ENCODE measurements around the gene LCN10. TPM values are rescaled to one million over a fixed set of nuclear protein-coding genes. Genes with fewer than 3 reads are reported as not detected.
A peak's percentile ranks its signal among the peaks of the same experiment; 100 is the strongest.

LCN10 gene
- total and polyA plus RNA-seq, 2 of the 13 experiments (the other 11 are each of a cell fraction or from before 2014, with no cell fraction given) = 0.53 to 0.61 TPM

GRCh38 chr9:136787690-136788400, 45.1 kb upstream of the LCN10 start (continued):
- TF ChIP-seq PREB (CRISPR knock-in tag; IDR thresholded peaks at IDR 0.05) = no peak
- no peak for TF ChIP-seq ZFP36L2 (CRISPR knock-in tag; IDR thresholded peaks at IDR 0.05)
- no peak for TF ChIP-seq TRIM22 (IDR thresholded peaks at IDR 0.05)
- peak; percentile 70; the same call in 1 of the 2 replicates for TF ChIP-seq PITX1 (CRISPR knock-in tag; IDR thresholded peaks at IDR 0.05)
- no peak for TF ChIP-seq ATF2 (CRISPR knock-in tag; IDR thresholded peaks at IDR 0.05)
- TF ChIP-seq ZNF570 (CRISPR knock-in tag; IDR thresholded peaks at IDR 0.05; ENCODE audit: borderline replicate concordance) = no peak
- TF ChIP-seq SNAPC5 (CRISPR knock-in tag; IDR thresholded peaks at IDR 0.05; ENCODE audit: borderline replicate concordance) = no peak
- no peak for TF ChIP-seq MAX (IDR thresholded peaks at IDR 0.05)
- no peak for TF ChIP-seq ZSCAN25 (CRISPR knock-in tag; IDR thresholded peaks at IDR 0.05)
- no peak for TF ChIP-seq MAFG (CRISPR knock-in tag; IDR thresholded peaks at IDR 0.05)
- no peak for TF ChIP-seq ZNF460 (CRISPR knock-in tag; IDR thresholded peaks at IDR 0.05; ENCODE audit: borderline replicate concordance)
- no peak for TF ChIP-seq ZNF256 (CRISPR knock-in tag; conservative IDR thresholded peaks at IDR 0.05)
- no peak for TF ChIP-seq SP140L (CRISPR knock-in tag; IDR thresholded peaks at IDR 0.05; ENCODE audit: borderline replicate concordance)
- no peak for TF ChIP-seq ZNF563 (CRISPR knock-in tag; IDR thresholded peaks at IDR 0.05)
- TF ChIP-seq PAXIP1 (CRISPR knock-in tag; conservative IDR thresholded peaks at IDR 0.05) = peak; percentile 54
- no peak for TF ChIP-seq BCL3 (CRISPR knock-in tag; IDR thresholded peaks at IDR 0.05)
- TF ChIP-seq SNAPC2 (CRISPR knock-in tag; IDR thresholded peaks at IDR 0.05) = 0 out of 2 replicates have a peak, but pooled peaks have one; percentile 39
- no peak for TF ChIP-seq BCL6 (CRISPR knock-in tag; IDR thresholded peaks at IDR 0.05)
- TF ChIP-seq HNF4G (IDR thresholded peaks at IDR 0.05; ENCODE audit: borderline replicate concordance, low read depth, low read length) = no peak
- TF ChIP-seq HNF4G (CRISPR knock-in tag; IDR thresholded peaks at IDR 0.05; ENCODE audit: borderline replicate concordance, low read depth) = no peak
- TF ChIP-seq SIN3B (IDR thresholded peaks at IDR 0.05; ENCODE audit: low read length) = 0 out of 2 replicates have a peak, but pooled peaks have one; percentile 3
